K562 (cell line): Measurements from ENCODE around the gene AVPI1. TPM values are rescaled to one million over a fixed set of nuclear protein-coding genes. Genes with fewer than 3 reads are reported as not detected.

Source experiments
- CBFB ChIP-seq: sonication (generic); formaldehyde crosslinking; IDR thresholded peaks from 2 replicates; pipeline ENCODE4 v1.4.0; 2020; ENCODE audit warnings: mild to moderate bottlenecking, missing genetic modification reagents
- DEAF1 ChIP-seq: fragments of 450-650 bp; formaldehyde crosslinking; IDR thresholded peaks from 2 replicates; pipeline ENCODE4 v1.4.0; 2020; ENCODE audit warnings: mild to moderate bottlenecking, moderate library complexity
- FOS ChIP-seq: IDR thresholded peaks from 3 replicates; pipeline ENCODE4 v1.6.1; 2011; ENCODE audit not compliant: insufficient read length; ENCODE audit errors: extremely low read depth
- HMGN3 ChIP-seq: IDR thresholded peaks from 2 replicates; pipeline ENCODE4 v1.6.1; 2011; ENCODE audit warnings: borderline replicate concordance, low read depth, mild to moderate bottlenecking, mixed read lengths, low read length; ENCODE audit not compliant: insufficient read length; ENCODE audit errors: extremely low read depth
- HMGXB4 ChIP-seq: sonication (generic); formaldehyde crosslinking; IDR thresholded peaks from 2 replicates; pipeline ENCODE4 v1.8.1; 2023; ENCODE audit warnings: mild to moderate bottlenecking, missing genetic modification reagents
- MBD1 ChIP-seq: fragments of 250-450 bp; sonication (Bioruptor Pico); IDR thresholded peaks from 2 replicates; pipeline ENCODE4 v1.8.0; 2022; ENCODE audit warnings: inconsistent platforms
- MXD1 ChIP-seq: fragments of 250-450 bp; sonication (Bioruptor Pico); IDR thresholded peaks from 2 replicates; pipeline ENCODE4 v1.8.0; 2021; ENCODE audit warnings: borderline replicate concordance, mild to moderate bottlenecking, moderate library complexity; ENCODE audit not compliant: poor library complexity, severe bottlenecking
- REST ChIP-seq, 2 experiments: fragments of 450-650 bp; formaldehyde crosslinking in 1 of 2; IDR thresholded peaks; 2 replicates each; pipeline versions ENCODE4 v1.4.0 to v1.6.1; 2014 to 2020; ENCODE audit warnings: mild to moderate bottlenecking in 2 of 2, borderline replicate concordance in 1 of 2, low read depth in 1 of 2
- ZBTB2 ChIP-seq: fragments of 450-650 bp; IDR thresholded peaks from 2 replicates; pipeline ENCODE4 v1.6.1; 2016; ENCODE audit warnings: antibody characterized with exemption
- ZNF316 ChIP-seq: fragments of 450-650 bp; IDR thresholded peaks from 2 replicates; pipeline ENCODE4 v1.6.1; 2016
- polyA plus RNA-seq, 8 experiments: library from polyadenylated mRNA; depleted of rRNA in 4 of 8; stranded (reverse) in 5 of 8; unstranded in 3 of 8; fragments of >200 nt; fragmentation: Nextera tagmentation in 2 of 8; fragmentation: Illumina TruSeq in 1 of 8; extraction: Ambion mirVana in 2 of 8; extraction: Trizol in 1 of 8; gene quantifications; 2 replicates each; pipeline versions ENCODE4 v1.2.1 to v1.2.3, GENCODE V29; 2011 to 2014; ENCODE audit warnings: inconsistent platforms in 1 of 8, missing spikeins in 1 of 8
- total RNA-seq, 7 experiments: library from RNA; depleted of rRNA in 6 of 7; stranded (reverse); fragments of >200 nt in 6 of 7; fragmentation: Illumina TruSeq in 2 of 7; extraction: Trizol in 2 of 7; gene quantifications; 2 replicates each; pipeline versions ENCODE4 v1.2.1 to v1.2.3, GENCODE V29; 2011 to 2021; ENCODE audit warnings: low replicate concordance in 1 of 7

Gene AVPI1
- total and polyA plus RNA-seq, 9 of the 15 experiments (the other 6 are each of a cell fraction or from before 2014, with no cell fraction given) = 0.90 to 10.4 (median 7.4) TPM

- TF ChIP-seq REST (IDR thresholded peaks at IDR 0.05; ENCODE audit: borderline replicate concordance) (peak; percentile 91), REST (CRISPR knock-in tag; IDR thresholded peaks at IDR 0.05; ENCODE audit: low read depth) (no peak), FOS (no peak), MBD1 (no peak), ZBTB2 (no peak), HMGN3 (no peak), DEAF1 (CRISPR knock-in tag) (peak; percentile 61; the same call in 1 of the 2 replicates), ZNF316 (no peak), CBFB (CRISPR knock-in tag) (no peak), MXD1 (CRISPR knock-in tag) (no peak), HMGXB4 (CRISPR knock-in tag) (no peak)
Observed at GRCh38 chr10:97731346-97732051, 44.5 kb upstream of the AVPI1 start (continued).
